Measurements from ENCODE around the gene PHAF1.

PHAF1 gene

DNA sequence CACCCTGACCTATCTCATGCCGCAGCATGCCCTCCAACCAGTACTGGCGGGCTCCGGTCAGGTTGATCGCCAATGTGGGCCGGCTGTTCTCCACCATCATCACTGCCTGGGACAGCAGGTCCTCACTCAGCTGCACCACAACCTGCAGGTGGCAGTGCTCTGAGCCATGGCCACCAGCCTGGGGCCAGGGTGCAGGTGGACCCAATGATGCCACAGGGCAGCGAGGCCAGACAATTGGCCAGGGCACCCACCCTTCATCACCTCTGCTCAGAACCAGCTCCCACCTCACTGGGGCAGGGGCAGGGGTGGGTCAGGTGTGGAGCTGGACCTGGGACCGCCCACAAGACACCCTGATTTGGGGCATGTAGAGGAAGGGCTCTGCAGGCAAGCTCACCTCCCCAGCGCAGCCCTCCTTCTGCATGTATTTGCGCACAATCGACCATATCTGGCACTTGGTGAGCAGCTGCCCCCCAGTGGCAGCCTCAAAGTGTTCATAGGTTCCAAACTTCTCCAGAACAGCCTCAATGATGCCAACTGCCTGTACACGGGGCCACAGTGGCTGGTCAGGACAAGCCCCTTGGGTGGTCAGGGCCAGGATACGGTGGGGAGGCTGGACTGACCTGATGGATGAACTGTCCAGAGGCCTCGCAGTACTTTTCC is 69.8 kb downstream of the PHAF1 start:
- no peak for DNase-seq (ENCODE audit: low read depth, low spot score)

DNA sequence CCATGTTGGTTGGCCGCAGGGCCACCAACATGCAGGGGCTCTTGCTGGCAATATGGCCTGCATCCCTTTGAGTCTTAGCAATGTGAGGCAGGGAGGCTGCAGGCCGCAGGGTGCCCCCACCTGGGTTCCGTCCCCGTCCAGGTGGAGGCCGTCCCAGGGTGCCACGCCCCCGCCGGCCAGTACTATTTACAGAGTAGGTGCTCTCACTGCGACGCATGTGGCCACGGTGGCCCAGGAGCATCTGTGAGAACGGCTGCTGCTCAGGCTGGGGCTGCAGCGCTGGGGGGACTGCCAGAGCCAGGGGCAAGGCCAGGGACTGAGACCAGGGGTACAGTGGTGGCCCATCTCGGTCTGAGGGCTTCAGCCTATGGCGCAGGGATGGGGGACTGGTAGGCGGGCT is 70.4 kb downstream of the PHAF1 start:
- no peak for DNase-seq (ENCODE audit: low read depth, low spot score)

DNA sequence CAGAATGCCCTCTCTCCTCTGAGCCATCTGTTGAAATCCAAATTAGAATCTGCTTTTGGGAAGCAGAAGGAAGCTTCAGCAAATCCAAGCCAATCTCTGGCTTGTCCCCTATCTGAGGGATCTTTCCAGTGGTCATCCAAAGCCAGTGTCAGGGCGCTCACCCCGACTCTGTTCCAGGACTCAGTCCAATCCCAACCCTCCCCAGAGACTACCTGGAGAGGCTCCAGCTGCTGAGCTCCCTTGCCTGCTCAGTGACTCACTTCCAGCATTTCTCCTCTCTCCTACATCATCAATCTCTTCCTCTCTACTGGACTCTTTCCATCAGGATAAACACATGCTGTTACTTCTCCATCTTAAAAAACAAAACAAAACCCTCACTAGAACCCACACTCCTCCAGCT is 71.6 kb downstream of the PHAF1 start:
- DNase-seq (ENCODE audit: low read depth, low spot score): no peak

DNA sequence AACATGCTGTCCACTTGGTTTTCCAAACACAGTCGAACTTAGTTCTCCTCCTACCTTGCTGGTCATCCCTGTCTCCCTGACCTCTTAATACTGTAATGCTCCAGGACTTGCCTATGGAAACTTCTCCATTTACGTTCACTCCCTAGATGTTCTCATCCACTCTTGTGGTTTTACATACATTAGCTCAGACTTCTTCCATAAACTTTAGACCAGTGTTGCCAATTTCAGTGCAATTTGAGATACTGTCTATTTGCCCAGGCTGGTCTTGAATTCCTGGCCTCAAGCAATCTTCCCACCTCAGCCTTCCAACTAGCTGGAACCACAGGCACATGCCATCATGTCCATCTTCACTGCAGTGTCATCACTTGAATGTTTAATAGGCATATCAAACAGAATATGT is 72.5 kb downstream of the PHAF1 start:
- DNase-seq (ENCODE audit: low read depth, low spot score): no peak

DNA sequence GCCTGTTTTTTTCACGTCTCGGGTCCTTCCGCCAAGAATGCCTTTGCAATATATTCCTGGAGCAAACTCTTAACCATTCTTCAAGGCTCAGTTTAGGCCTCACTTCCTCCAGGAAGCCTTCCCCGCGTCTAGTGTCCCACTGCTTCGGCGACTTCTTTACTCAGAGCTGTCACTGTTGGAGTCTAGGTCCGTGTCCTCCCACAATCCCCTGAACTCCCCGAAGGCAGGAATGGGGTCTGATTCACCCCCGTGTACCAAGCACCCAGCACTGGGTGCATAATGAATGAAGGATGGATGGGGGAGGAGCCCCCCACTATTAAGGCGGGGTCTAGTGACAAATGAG is 73.5 kb downstream of the PHAF1 start:
- DNase-seq (ENCODE audit: low read depth, low spot score): no peak

DNA sequence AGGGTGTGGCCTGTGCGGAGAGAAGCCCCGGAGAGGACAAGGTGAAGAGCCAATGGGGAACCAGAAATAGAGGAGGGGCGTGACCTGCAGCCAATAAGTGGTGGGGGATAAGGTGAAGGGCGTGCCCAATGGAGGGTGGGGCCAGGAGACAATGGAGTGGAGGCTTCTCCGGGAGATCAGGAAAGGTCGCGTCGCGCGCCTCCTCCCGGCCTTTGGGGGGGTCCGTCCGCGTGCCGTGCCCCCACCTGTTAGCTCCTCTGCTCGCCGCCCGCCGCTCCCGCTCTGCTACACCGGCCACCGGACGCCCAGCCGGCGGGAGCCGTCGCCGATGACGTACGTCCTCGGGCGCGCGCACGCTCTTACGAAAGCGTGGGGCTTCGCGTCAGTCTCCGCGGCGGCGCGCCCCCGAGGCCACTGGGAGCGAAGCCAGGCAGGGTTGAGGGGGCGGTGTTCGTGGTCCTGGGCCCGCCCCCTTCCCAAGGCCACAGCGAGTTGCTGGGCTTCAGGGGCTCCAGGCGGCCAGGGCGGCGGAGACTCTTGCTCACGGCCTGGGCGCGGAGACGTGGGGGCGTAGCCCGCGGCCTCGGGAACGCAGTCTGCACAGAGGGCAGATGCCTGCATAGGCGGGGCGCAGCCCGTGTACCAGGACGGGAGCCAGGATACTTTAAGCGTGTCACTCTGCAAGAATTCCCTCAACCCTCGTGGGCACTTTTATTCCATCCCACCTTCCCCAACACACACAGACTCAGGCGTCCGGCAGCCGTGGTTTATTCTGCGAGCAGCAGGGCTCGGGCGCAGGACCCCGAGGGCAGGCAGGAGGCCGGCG is 74.1 kb downstream of the PHAF1 start, which contains the start of gene MATCAP1:
MATCAP1 (minus strand) TSS at position 337 of the 826 bp plus-strand sequence. CDS start 3,353 bp downstream, outside the sequence.
- peak; percentile 94 for DNase-seq (ENCODE audit: low read depth, low spot score)

DNA sequence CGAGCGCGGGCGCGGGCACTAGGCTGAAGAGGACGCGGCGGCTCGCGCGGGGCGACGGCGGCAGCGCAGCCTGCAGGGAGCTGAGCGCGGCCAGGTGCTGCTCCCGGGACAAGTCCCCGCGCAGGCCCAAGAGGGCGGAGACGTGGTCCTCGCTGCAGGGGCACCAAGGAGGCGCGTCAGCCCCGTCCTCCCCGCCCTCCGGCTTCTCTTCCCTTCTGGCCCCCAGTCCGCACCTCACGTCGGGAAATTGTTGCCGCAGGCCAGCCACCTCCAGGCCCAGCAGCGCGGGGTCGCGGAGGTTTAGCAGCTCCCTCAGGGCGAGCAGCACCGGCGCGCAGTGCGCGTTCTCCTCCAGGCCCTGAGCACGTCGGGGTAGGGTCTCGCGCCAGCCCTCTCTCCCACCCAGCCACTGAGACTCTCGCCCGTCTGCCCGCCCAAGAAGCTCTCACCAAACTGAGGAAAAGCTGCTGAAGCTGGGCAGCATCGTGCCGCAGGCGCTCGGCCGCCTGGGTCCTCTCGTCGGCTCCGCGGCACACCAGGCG is 74.8 kb downstream of the PHAF1 start:
- no peak for DNase-seq (ENCODE audit: low read depth, low spot score)

DNA sequence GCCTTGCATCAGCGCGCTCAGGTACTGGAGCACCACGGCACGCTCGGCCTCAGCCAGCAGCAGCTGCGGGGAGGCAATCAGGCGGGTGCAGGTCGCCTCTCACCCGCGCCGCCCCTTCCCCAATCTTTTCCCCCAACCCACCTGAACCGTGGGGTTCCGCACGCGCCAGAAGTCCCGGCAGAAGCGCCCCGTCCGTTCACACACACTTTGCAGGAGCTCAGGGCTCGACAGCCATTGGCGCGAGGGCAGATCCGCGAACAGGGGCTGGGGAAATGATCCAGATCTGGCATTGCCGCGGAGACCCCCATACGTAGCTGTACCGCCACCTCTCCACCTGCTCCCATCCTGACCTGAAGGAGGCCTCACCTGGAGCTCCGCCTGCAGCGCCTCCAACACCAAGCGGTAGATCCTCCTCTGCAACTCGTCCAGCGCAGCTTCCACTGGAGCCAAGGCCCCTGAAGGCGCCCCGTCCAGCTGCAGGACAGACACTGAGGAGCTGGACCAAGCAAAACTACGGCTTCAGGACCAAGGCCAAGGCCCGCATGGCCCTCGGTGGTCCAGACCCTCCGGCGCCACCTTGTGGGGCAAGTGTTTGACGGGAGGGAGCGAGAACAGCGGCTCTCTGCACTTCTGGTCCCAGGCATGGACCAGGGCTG is 75.4 kb downstream of the PHAF1 start:
- DNase-seq (ENCODE audit: low read depth, low spot score): no peak

DNA sequence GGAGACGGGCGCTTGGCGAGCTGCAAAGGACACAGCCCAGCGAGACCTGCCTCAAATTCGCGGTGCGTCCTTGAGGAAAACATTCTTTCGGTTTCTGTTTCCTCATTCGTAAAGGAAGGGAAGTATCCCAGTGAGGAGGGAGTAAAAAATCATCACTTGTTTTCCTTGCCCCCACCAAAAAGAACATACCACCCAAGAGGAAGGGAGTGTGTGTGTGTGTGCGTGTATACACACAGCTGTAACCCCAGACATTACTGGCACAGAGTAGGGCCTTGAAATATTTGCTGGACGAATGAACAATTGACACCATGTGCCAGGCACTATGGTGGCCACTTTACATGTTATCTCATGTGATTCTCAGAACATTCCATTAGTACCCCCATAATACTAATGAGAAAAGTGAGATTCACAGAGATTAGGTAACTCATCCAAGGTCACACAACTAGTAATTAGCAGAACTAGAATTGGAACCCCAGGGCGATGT is 76.0 kb downstream of the PHAF1 start:
- DNase-seq (ENCODE audit: low read depth, low spot score): no peak

DNA sequence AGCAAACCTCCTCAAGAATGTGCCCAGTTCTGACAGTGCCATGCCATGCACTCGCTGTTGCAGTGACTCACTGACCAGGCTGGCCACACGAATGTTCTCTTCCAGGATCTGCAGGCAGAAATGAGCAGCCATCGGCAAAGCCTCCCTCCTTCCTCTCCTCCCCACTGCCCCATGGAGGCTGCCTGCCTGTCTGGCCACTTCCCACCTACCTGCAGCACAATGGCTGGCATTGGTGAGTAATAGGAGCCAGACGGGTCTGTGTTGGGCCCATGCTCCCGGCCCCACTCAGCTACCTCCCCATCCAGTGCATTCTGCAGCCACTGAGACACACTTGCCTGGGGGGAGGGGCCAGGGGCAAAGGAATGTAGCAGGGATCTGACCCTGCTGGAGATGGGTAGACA is 76.8 kb downstream of the PHAF1 start:
- DNase-seq (ENCODE audit: low read depth, low spot score): no peak

DNA sequence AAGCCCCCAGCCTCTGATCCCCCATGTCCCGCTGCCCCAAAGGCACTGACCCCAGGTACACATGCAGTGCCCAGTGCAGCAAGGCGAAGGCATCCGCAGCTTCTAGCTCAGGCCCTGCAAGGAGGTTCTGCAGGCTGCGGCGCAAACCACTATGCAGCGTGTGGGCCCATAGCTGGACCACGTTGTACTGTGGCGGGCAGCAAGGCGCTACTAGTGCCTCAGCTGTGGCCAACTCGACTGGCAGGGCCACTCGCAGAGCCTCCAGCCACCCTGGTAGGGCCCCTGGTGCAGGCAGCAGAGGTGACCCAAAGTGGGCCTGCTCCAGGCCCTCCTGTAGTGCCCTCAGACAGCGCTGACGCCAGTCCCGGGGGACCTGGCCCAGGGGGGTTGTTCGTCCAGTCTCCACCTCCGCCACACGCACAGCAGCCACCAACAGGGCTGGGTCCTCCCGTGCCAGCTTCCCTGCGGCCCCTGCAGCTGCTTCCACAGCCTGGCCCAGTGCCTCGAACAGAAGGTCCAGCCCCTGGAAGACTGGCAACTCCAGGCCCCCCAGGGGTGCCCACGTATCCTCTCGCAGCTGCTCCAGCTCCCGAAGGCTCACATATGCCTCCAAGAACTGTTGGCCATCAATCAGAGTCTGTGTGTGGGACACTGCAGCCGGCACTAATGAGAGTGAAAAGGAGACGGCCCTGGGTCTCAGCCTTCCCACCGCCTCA is 77.6 kb downstream of the PHAF1 start:
- DNase-seq (ENCODE audit: low read depth, low spot score): no peak

DNA sequence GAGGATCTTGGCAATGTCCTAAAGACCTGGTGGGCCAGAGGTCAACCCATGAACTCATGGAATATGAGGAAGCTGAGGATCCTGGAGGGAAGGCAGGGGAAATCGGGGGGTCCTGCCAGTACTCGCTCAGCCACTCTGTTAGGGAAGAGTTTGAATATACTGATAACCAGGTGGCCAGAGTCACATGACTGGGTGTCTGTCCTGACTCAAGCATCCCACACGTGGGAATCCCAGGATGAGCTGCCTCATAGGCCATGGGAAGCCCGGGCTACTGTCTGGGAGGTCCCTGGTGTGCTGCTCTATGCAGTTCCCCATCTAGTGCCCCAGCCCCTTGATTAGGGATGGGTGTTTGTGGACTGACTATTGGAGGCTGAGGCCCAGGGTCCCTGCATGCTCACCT is 78.6 kb downstream of the PHAF1 start:
- no peak for DNase-seq (ENCODE audit: low read depth, low spot score)

DNA sequence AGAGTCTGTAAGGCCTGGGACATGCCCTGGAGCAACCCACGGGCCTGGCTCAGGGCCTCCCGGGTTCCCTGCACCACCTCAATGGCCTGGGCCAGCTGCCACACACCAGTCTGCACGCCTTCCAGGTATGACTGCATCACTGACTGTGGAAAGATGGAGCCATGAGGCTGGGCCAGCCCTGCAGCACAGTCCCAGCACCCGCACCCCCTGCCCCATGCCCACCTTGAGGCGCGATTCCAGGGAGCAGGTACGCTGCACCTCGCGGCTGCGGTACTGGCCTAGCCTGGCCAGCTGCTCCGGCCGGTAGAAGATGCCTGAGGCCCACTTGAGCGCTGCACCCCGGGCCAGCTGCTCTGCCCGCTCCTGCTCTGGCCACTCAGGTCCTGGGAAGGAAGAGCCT is 79.1 kb downstream of the PHAF1 start:
- DNase-seq (ENCODE audit: low read depth, low spot score): no peak

DNA sequence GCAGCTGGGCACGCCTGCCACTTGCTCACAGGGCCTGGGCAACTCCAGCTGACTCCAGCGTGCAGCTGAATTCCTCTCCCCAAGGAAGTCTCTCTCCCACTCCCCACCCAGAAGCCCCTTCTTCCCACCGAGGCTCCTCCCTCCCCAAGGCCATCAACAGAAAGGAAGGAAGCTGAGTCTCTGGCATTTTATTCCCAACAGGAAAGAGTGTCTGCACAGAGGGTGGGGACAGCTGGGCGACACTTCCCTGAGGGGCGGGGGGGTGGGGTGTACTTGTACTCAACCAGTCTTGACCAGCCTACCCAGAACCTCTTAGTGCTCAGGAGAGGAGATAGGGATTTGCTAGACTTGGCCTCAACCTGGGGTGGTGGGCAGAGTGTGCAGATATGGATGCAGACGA is 80.3 kb downstream of the PHAF1 start, which contains the start of gene EXOC3L1:
EXOC3L1 (minus strand) TSS at position 96 of the 400 bp plus-strand sequence. CDS start 460 bp downstream, outside the sequence.
- no peak for DNase-seq (ENCODE audit: low read depth, low spot score)

DNA sequence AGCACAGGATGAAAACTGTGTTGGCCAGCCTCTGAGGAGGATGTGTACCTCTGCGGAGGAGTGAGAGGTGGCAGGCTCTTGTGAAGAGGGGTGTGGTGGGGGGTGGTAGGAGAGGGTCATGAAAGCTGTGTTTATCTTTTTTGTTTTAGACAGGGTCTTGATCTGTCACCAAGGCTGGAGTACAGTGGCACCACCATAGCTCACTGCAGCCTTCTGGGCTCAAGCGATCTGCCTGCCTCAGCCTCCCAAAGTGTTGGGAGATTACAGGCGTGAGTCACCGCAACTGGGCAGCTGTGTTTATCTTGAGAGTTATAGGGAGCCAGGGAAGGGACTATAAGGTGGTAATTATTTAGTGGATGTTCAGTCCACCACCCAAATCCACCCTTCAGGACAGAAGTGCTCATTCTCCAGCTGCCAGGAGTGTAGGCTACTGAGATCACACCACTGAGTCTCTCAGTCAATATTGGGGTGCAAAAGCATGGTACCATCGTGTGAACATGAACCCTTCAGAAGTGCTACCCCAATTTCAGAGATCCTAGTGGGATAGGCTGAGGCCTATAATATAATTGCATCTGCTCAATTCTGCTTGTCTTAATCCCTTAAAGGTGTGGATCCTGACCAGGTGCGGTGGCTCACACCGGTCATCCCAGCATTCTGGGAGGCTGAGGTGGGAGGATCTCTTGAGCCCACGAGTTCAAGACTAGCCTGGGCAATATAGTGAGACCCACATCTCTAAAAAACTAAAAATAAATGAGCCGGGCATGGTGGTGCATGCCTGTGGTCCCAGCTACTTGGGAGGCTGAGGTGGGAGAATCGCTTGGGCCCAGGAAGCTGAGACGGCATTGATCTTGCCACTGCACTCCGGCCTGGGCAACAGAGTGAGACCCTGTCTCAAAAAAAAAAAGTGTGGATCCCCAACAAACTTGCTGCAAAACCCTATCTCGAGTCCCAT is 81.0 kb downstream of the PHAF1 start:
- no peak for DNase-seq (ENCODE audit: low read depth, low spot score)

DNA sequence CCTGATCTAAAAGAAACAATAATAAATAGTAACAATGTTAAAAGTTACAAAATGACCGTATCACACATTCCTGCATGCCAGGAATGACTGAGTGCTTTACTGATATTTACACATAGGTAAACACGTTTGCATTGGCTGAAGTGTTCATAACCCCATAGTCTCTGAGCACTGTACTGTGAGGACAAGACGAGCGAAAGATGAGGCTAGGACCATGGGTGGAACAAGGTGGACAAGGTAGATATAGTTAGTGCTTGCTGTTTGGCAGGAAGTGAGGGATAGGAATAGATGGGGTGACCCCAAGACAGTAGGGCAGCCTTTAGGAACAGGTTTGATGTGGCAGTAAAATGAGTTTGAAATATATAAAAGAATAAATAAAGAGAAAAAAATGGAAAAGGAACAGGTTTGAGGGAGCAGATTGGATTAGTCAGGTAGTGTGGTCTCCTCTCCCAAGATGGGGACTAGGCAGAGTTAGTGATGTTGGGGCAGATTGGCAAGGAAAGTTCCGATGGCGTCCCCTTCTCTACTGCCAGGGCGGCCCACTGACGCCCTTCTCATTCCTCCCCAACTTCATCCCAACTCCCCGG is 81.8 kb downstream of the PHAF1 start:
- no peak for DNase-seq (ENCODE audit: low read depth, low spot score)

DNA sequence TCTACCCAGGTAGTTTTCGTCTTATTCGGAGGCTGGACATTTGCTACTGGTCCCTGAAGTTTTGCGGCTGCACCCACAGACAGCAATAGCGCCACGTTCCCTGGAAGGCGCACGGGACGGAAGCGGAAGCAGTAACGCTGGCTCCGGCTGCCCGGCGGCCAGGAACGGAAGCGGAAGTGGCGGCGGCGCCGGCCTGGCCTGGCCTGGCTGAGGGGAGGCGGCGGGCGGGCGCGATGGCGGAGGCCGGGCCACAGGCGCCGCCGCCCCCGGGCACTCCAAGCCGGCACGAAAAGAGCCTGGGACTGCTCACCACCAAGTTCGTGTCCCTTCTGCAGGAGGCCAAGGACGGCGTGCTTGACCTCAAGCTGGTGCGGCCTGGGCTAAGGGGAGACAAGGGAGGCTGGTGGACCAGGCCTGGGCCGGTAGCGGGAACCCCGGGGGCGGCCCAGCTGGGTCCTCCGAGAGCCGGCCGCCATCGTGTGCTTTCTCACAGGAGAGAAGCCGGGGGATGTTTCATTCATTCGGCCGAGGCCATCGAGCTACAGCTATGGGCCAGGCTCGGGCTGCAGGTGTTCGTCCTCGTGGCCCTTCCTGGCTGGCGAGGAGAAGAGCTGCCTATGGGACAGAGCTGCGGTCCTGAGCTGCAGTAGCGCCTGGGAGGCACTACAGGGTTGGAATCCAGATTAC is 82.4 kb downstream of the PHAF1 start, which contains the start of gene E2F4:
E2F4 (plus strand) TSS at position 161 of the 687 bp plus-strand sequence; CDS start at position 234, 73 bp downstream.
- DNase-seq (ENCODE audit: low read depth, low spot score): no peak

DNA sequence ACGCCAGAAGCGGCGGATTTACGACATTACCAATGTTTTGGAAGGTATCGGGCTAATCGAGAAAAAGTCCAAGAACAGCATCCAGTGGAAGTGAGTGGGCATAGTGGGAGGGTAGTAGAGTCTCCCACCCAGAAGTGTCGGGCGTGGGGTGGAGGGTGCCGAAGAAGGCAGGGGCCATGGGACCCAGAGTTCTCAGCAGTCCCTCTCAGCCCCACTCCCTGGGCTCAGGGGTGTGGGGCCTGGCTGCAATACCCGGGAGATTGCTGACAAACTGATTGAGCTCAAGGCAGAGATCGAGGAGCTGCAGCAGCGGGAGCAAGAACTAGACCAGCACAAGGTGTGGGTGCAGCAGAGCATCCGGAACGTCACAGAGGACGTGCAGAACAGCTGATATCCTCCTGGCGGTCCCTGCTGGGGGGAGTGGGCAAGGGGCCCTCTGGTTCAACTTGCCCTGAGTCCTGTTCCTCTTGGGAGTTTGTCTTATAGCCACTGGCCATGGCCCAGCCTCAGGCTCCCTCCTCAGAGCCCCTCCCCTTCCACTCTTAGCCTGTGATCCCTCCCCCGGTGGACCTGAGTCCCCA is 83.1 kb downstream of the PHAF1 start:
- no peak for DNase-seq (ENCODE audit: low read depth, low spot score)

DNA sequence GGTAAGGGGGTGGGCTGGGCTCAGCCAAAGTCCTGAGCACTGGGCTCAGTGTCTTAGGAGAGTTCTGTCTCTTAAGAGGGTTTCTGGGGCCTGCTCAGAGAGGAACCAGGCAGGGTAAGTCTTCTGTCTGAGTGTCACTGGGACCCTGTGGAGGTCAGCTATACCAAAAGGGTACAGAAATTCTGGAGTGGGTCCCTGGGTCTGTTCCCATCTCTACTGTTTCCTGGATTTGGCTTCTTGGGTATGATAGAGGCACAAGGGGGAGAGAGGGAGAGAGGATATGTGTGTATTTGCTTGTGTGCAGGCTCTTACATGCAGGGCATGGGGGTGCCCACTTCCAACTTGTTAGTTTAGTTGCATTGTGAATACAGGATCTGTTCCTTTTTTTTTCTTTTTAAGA is 83.8 kb downstream of the PHAF1 start:
- DNase-seq (ENCODE audit: low read depth, low spot score): no peak

Measured in iPS DF 19.7 (cell line).